GM23338 (cell line): ENCODE measurements around the gene CLK3. TPM values are rescaled to one million over a fixed set of nuclear protein-coding genes. Genes with fewer than 3 reads are reported as not detected.

Experiments
- ATAC-seq: fragments of 200-7000 bp; cut with Tn5 transposase; 3 replicates; pipeline ENCODE4 v1.9.1; 2020
- DNase-seq: peaks from one replicate; pipeline ENCODE4 v3.0.0-alpha.2; 2015; ENCODE audit warnings: low spot score
- H2AFZ ChIP-seq: fragments of 200-600 bp; sonication (generic); 2 replicates; pipeline ENCODE4 v1.8.0; 2016; ENCODE audit warnings: antibody characterized with exemption, mild to moderate bottlenecking, moderate library complexity
- H3F3A ChIP-seq: fragments of 200-600 bp; sonication (generic); replicated peaks from 2 replicates; pipeline ENCODE4 v1.8.0; 2017; ENCODE audit warnings: antibody characterized with exemption, mixed run types, low read depth
- H3K27ac ChIP-seq: fragments of 200-600 bp; sonication (generic); 2 replicates; pipeline ENCODE4 v1.6.1; 2016; ENCODE audit warnings: low read depth
- H3K27me3 ChIP-seq: fragments of 200-600 bp; sonication (generic); 2 replicates; pipeline ENCODE4 v1.8.0; 2016; ENCODE audit warnings: mild to moderate bottlenecking, mixed run types, moderate library complexity; ENCODE audit not compliant: insufficient read depth
- H3K36me3 ChIP-seq: fragments of 200-600 bp; sonication (generic); 2 replicates; pipeline ENCODE4 v1.8.0; 2016; ENCODE audit warnings: mild to moderate bottlenecking; ENCODE audit not compliant: insufficient read depth
- H3K4me1 ChIP-seq: fragments of 200-600 bp; sonication (generic); 2 replicates; pipeline ENCODE4 v1.8.0; 2016; ENCODE audit warnings: mild to moderate bottlenecking, moderate library complexity; ENCODE audit not compliant: insufficient read depth
- H3K4me2 ChIP-seq: fragments of 200-600 bp; sonication (generic); 2 replicates; pipeline ENCODE4 v1.7.1; 2017; ENCODE audit warnings: mixed run types
- H3K4me3 ChIP-seq: fragments of 200-600 bp; sonication (generic); 2 replicates; pipeline ENCODE4 v1.6.1; 2016; ENCODE audit warnings: mixed run types
- H3K79me2 ChIP-seq: fragments of 200-600 bp; sonication (generic); replicated peaks from 2 replicates; pipeline ENCODE4 v1.8.0; 2017; ENCODE audit warnings: mild to moderate bottlenecking; ENCODE audit not compliant: insufficient read depth
- H3K9me2 ChIP-seq: fragments of 200-600 bp; sonication (generic); 2 replicates; pipeline ENCODE4 v1.8.0; 2017; ENCODE audit not compliant: insufficient read depth
- H4K20me1 ChIP-seq: fragments of 200-600 bp; sonication (generic); replicated peaks from 2 replicates; pipeline ENCODE4 v1.8.0; 2017; ENCODE audit warnings: mild to moderate bottlenecking; ENCODE audit not compliant: insufficient read depth
- H3K27ac Mint-ChIP-seq: 2 replicates; pipeline ENCODE4 v1.8.0; 2020; ENCODE audit warnings: inconsistent platforms, mild to moderate bottlenecking, moderate library complexity, mixed read lengths
- H3K27me3 Mint-ChIP-seq: 3 replicates; pipeline ENCODE4 v1.8.0; 2022; ENCODE audit warnings: low read depth, mild to moderate bottlenecking, moderate library complexity, mixed read lengths, inconsistent platforms; ENCODE audit not compliant: insufficient read depth, poor library complexity
- H3K36me3 Mint-ChIP-seq: 3 replicates; pipeline ENCODE4 v1.8.0; 2021; ENCODE audit warnings: low read depth, mild to moderate bottlenecking, inconsistent platforms, moderate library complexity, mixed read lengths
- H3K4me1 Mint-ChIP-seq: 3 replicates; pipeline ENCODE4 v1.8.0; 2020; ENCODE audit warnings: mild to moderate bottlenecking, inconsistent platforms, mixed read lengths
- H3K4me3 Mint-ChIP-seq: 3 replicates; pipeline ENCODE4 v1.8.0; 2021; ENCODE audit warnings: moderate library complexity, mild to moderate bottlenecking, inconsistent platforms, mixed read lengths
- H3K9me3 Mint-ChIP-seq: 3 replicates; pipeline ENCODE4 v1.8.0; 2020; ENCODE audit warnings: moderate library complexity, mild to moderate bottlenecking, inconsistent platforms, mixed read lengths
- CREB1 ChIP-seq: fragments of 250-450 bp; sonication (Bioruptor Pico); IDR thresholded peaks from 2 replicates; pipeline ENCODE4 v1.5.0; 2020; ENCODE audit warnings: low read depth, mild to moderate bottlenecking, moderate library complexity
- CTCF ChIP-seq, 2 experiments: fragments of 200-600 bp in 1 of 2; sonication (generic) in 1 of 2; conservative IDR thresholded peaks; 2 replicates each; pipeline versions ENCODE4 v1.5.1 to v1.6.1; 2016 to 2017; ENCODE audit warnings: antibody characterized with exemption in 2 of 2, low read depth in 2 of 2, mild to moderate bottlenecking in 2 of 2, moderate library complexity in 1 of 2
- ZNF462 ChIP-seq: fragments of 250-450 bp; sonication (Bioruptor Pico); IDR thresholded peaks from 2 replicates; pipeline ENCODE4 v1.5.0; 2020; ENCODE audit warnings: mild to moderate bottlenecking, moderate library complexity
- polyA plus RNA-seq: library from polyadenylated mRNA; unstranded; fragments of >200 nt; fragmentation: Nextera tagmentation; extraction: Ambion mirVana; gene quantifications from 2 replicates; pipeline ENCODE4 v1.2.1, GENCODE V29; 2016
- total RNA-seq: library from RNA; depleted of rRNA; stranded (reverse); fragments of >200 nt; shearing (Covaris generic); gene quantifications from 2 replicates; pipeline ENCODE4 v1.2.3, GENCODE V29; 2014

The CLK3 gene
- total and polyA plus RNA-seq, 2 experiments from 2014 or later, result 40.7 to 67.7 TPM

DNA sequence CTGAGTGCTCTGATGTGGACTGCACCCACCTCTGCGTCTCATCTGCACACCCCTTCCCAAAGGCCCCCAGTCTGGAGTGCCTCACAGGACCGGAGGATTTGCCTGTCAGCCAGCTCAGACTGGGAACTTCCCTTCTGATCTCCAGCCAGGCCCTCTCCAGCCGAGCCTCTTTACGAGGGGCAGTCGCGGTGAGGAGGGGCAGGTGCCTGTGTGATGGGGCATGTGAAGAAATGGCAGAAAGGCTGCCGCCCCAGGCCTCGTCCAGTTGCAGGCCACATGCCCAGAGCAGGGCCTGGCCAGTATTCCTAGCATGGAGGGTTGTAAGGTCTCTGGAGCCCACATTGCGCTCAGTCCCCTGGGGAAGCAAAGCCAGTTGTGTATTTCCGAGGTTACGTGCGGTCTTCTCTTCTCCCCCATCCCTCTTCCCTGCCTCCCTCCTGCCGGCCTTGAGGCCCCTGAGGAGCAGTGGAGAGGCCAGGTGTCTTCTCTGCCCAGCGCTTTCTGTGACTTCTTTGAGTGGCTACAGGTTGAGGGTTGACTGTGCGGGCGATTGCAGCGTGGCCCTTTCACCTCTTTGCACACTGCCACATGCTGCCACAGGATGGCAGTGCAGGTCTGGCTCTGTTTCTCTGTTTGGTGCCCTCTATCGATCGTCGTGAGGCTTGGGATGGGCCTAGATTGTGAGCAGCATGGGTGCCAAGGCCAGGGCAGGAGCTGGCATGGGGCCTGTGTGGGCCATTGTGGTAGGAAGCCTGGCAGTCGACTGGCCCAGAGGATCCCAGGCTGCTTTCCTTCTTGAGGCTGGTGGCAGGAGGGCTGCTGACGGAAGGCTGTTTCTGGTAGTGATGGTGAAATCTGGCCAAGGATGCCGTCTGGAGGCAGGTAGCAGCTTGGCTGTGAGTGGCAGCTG is 5.3 kb downstream of the CLK3 start:
- Histone ChIP-seq H3K27me3 (no peaks in the 10 kb centered on the region), H3K79me2 (peaks cover 34% of the 10 kb centered on the region), H3K36me3 (peaks cover 14% of the 10 kb centered on the region; the same call in 1 of the 2 replicates), H3K4me2 (no peak overlapping the region), H3K4me3 (no peak overlapping the region), H3K9me2 (no peaks in the 10 kb centered on the region), H4K20me1 (peaks cover 37% of the 10 kb centered on the region), H3F3A (peaks cover 26% of the 10 kb centered on the region; the same call in 1 of the 2 replicates), H3K27ac (no peak overlapping the region), H3K4me1 (peaks cover 11% of the 10 kb centered on the region), H2AFZ (no peak overlapping the region)
- Mint-ChIP-seq H3K4me3 (no peak overlapping the region), H3K4me1 (peaks cover 27% of the 10 kb centered on the region), H3K27me3 (peaks cover 22% of the 10 kb centered on the region), H3K9me3 (no peaks in the 10 kb centered on the region; the same call in 2 of the 3 replicates), H3K36me3 (peaks cover 67% of the 10 kb centered on the region), H3K27ac (no peak overlapping the region)
- DNase-seq (peak; percentile 93), ATAC-seq (peak; percentile 89)
- TF ChIP-seq CTCF (conservative IDR thresholded peaks at IDR 0.05; ENCODE audit: low read depth in 2 of 2), result peak; percentile 97 to 100
- no peak for TF ChIP-seq ZNF462
- TF ChIP-seq CREB1 (CRISPR knock-in tag), result peak; percentile 15; the same call in 1 of the 2 replicates
